Measurements from ENCODE around the gene NCOA6. TPM values are rescaled to one million over a fixed set of nuclear protein-coding genes. Genes with fewer than 3 reads are reported as not detected.

Gene NCOA6
- polyA plus RNA-seq, 2 donors = 12.7 to 22.5 TPM

- Histone ChIP-seq H3K36me3 (ENCODE audit: control insufficient read depth in 2 of 2, insufficient read depth in 2 of 2, low read length in 1 of 2) (no peaks in the 10 kb centered on the region), H3K27me3 (ENCODE audit: control insufficient read depth in 1 of 2, insufficient read depth in 2 of 2, low read length in 2 of 2) (no peaks in the 10 kb centered on the region), H3K4me1 (ENCODE audit: control insufficient read depth in 2 of 2, insufficient read depth in 2 of 2, low read length in 1 of 2) (peaks cover 0 to 2% of the 10 kb centered on the region in 2 donors), H3K4me3 (ENCODE audit: low read depth in 1 of 2, low read length in 2 of 2) (no peak overlapping the region), H3K27ac (ENCODE audit: low read depth in 2 of 2, low read length in 1 of 2) (no peak overlapping the region), H3K9me3 (ENCODE audit: control insufficient read depth in 2 of 2, insufficient read depth in 1 of 2, low read depth in 1 of 2, low read length in 1 of 2) (no peaks in the 10 kb centered on the region)
- WGBS, 2 donors = 91 to 93% methylated on average over 12 of the region's 12 CpGs
These were observed 37.3 kb upstream of the NCOA6 start for GRCh38 chr20:34862724-34863123.

- no peak overlapping the region for H3K4me3 ChIP-seq (ENCODE audit: low read depth in 1 of 2, low read length in 2 of 2)
- no peaks in the 10 kb centered on the region for H3K9me3 ChIP-seq (ENCODE audit: control insufficient read depth in 2 of 2, insufficient read depth in 1 of 2, low read depth in 1 of 2, low read length in 1 of 2)
- H3K27me3 ChIP-seq (ENCODE audit: control insufficient read depth in 1 of 2, insufficient read depth in 2 of 2, low read length in 2 of 2) = no peaks in the 10 kb centered on the region
- peaks cover 0 to 2% of the 10 kb centered on the region in 2 donors for H3K4me1 ChIP-seq (ENCODE audit: control insufficient read depth in 2 of 2, insufficient read depth in 2 of 2, low read length in 1 of 2)
- WGBS, 2 donors = 80 to 85% methylated on average over 7 of the region's 7 CpGs
- no peak overlapping the region for H3K27ac ChIP-seq (ENCODE audit: low read depth in 2 of 2, low read length in 1 of 2)
- no peaks in the 10 kb centered on the region for H3K36me3 ChIP-seq (ENCODE audit: control insufficient read depth in 2 of 2, insufficient read depth in 2 of 2, low read length in 1 of 2)
These were observed 36.1 kb upstream of the NCOA6 start for GRCh38 chr20:34861386-34862084.

GRCh38 chr20:34859826-34860545 is 34.5 kb upstream of the NCOA6 start:
- Histone ChIP-seq H3K4me1 (ENCODE audit: control insufficient read depth in 2 of 2, insufficient read depth in 2 of 2, low read length in 1 of 2) (peaks cover 0 to 2% of the 10 kb centered on the region in 2 donors), H3K4me3 (ENCODE audit: low read depth in 1 of 2, low read length in 2 of 2) (no peak overlapping the region), H3K27ac (ENCODE audit: low read depth in 2 of 2, low read length in 1 of 2) (no peak overlapping the region), H3K27me3 (ENCODE audit: control insufficient read depth in 1 of 2, insufficient read depth in 2 of 2, low read length in 2 of 2) (no peaks in the 10 kb centered on the region), H3K36me3 (ENCODE audit: control insufficient read depth in 2 of 2, insufficient read depth in 2 of 2, low read length in 1 of 2) (no peaks in the 10 kb centered on the region), H3K9me3 (ENCODE audit: control insufficient read depth in 2 of 2, insufficient read depth in 1 of 2, low read depth in 1 of 2, low read length in 1 of 2) (no peaks in the 10 kb centered on the region)
- 91 to 92% methylated on average over 9 of the region's 9 CpGs for WGBS, 2 donors

- Histone ChIP-seq H3K27ac (ENCODE audit: low read depth in 2 of 2, low read length in 1 of 2) (no peak overlapping the region), H3K4me3 (ENCODE audit: low read depth in 1 of 2, low read length in 2 of 2) (no peak overlapping the region), H3K27me3 (ENCODE audit: control insufficient read depth in 1 of 2, insufficient read depth in 2 of 2, low read length in 2 of 2) (no peaks in the 10 kb centered on the region), H3K36me3 (ENCODE audit: control insufficient read depth in 2 of 2, insufficient read depth in 2 of 2, low read length in 1 of 2) (no peaks in the 10 kb centered on the region), H3K4me1 (ENCODE audit: control insufficient read depth in 2 of 2, insufficient read depth in 2 of 2, low read length in 1 of 2) (peaks cover 0 to 2% of the 10 kb centered on the region in 2 donors), H3K9me3 (ENCODE audit: control insufficient read depth in 2 of 2, insufficient read depth in 1 of 2, low read depth in 1 of 2, low read length in 1 of 2) (no peaks in the 10 kb centered on the region)
- 95 to 96% methylated on average over 24 to 26 of the region's 26 CpGs for WGBS, 2 donors
These were observed 33.9 kb upstream of the NCOA6 start for GRCh38 chr20:34859367-34859766.

- Histone ChIP-seq H3K4me3 (ENCODE audit: low read depth in 1 of 2, low read length in 2 of 2) (no peak overlapping the region), H3K4me1 (ENCODE audit: control insufficient read depth in 2 of 2, insufficient read depth in 2 of 2, low read length in 1 of 2) (no peaks in the 10 kb centered on the region), H3K27me3 (ENCODE audit: control insufficient read depth in 1 of 2, insufficient read depth in 2 of 2, low read length in 2 of 2) (no peaks in the 10 kb centered on the region), H3K27ac (ENCODE audit: low read depth in 2 of 2, low read length in 1 of 2) (no peak overlapping the region), H3K36me3 (ENCODE audit: control insufficient read depth in 2 of 2, insufficient read depth in 2 of 2, low read length in 1 of 2) (peaks cover 4% of the 10 kb centered on the region in 2 donors), H3K9me3 (ENCODE audit: control insufficient read depth in 2 of 2, insufficient read depth in 1 of 2, low read depth in 1 of 2, low read length in 1 of 2) (no peaks in the 10 kb centered on the region)
- 89 to 95% methylated on average over 4 of the region's 4 CpGs for WGBS, 2 donors
These were observed 26.8 kb upstream of the NCOA6 start for GRCh38 chr20:34852298-34852697.

GRCh38 chr20:34850969-34851368 is 25.5 kb upstream of the NCOA6 start:
- H3K4me1 ChIP-seq (ENCODE audit: control insufficient read depth in 2 of 2, insufficient read depth in 2 of 2, low read length in 1 of 2) = no peaks in the 10 kb centered on the region
- no peaks in the 10 kb centered on the region for H3K9me3 ChIP-seq (ENCODE audit: control insufficient read depth in 2 of 2, insufficient read depth in 1 of 2, low read depth in 1 of 2, low read length in 1 of 2)
- no peak overlapping the region for H3K4me3 ChIP-seq (ENCODE audit: low read depth in 1 of 2, low read length in 2 of 2)
- WGBS, 2 donors = 97% methylated on average over 14 of the region's 14 CpGs
- H3K27ac ChIP-seq (ENCODE audit: low read depth in 2 of 2, low read length in 1 of 2) = no peak overlapping the region
- peaks cover 4% of the 10 kb centered on the region in 2 donors for H3K36me3 ChIP-seq (ENCODE audit: control insufficient read depth in 2 of 2, insufficient read depth in 2 of 2, low read length in 1 of 2)
- no peaks in the 10 kb centered on the region for H3K27me3 ChIP-seq (ENCODE audit: control insufficient read depth in 1 of 2, insufficient read depth in 2 of 2, low read length in 2 of 2)

- Histone ChIP-seq H3K9me3 (ENCODE audit: control insufficient read depth in 2 of 2, insufficient read depth in 1 of 2, low read depth in 1 of 2, low read length in 1 of 2) (no peaks in the 10 kb centered on the region), H3K4me1 (ENCODE audit: control insufficient read depth in 2 of 2, insufficient read depth in 2 of 2, low read length in 1 of 2) (no peaks in the 10 kb centered on the region), H3K36me3 (ENCODE audit: control insufficient read depth in 2 of 2, insufficient read depth in 2 of 2, low read length in 1 of 2) (peaks cover 4% of the 10 kb centered on the region in 2 donors), H3K27ac (ENCODE audit: low read depth in 2 of 2, low read length in 1 of 2) (no peak overlapping the region), H3K4me3 (ENCODE audit: low read depth in 1 of 2, low read length in 2 of 2) (no peak overlapping the region), H3K27me3 (ENCODE audit: control insufficient read depth in 1 of 2, insufficient read depth in 2 of 2, low read length in 2 of 2) (no peaks in the 10 kb centered on the region)
- 80 to 94% methylated on average over 9 of the region's 9 CpGs for WGBS, 2 donors
These were observed 24.3 kb upstream of the NCOA6 start for GRCh38 chr20:34849778-34850177.

GRCh38 chr20:34848597-34848996 is 23.1 kb upstream of the NCOA6 start:
- H3K4me3 ChIP-seq (ENCODE audit: low read depth in 1 of 2, low read length in 2 of 2) = no peak overlapping the region
- H3K36me3 ChIP-seq (ENCODE audit: control insufficient read depth in 2 of 2, insufficient read depth in 2 of 2, low read length in 1 of 2) = peaks cover 4% of the 10 kb centered on the region in 2 donors
- H3K9me3 ChIP-seq (ENCODE audit: control insufficient read depth in 2 of 2, insufficient read depth in 1 of 2, low read depth in 1 of 2, low read length in 1 of 2) = no peaks in the 10 kb centered on the region
- no peaks in the 10 kb centered on the region for H3K27me3 ChIP-seq (ENCODE audit: control insufficient read depth in 1 of 2, insufficient read depth in 2 of 2, low read length in 2 of 2)
- H3K4me1 ChIP-seq (ENCODE audit: control insufficient read depth in 2 of 2, insufficient read depth in 2 of 2, low read length in 1 of 2) = no peaks in the 10 kb centered on the region
- H3K27ac ChIP-seq (ENCODE audit: low read depth in 2 of 2, low read length in 1 of 2) = no peak overlapping the region
- 94 to 95% methylated on average over 5 of the region's 5 CpGs for WGBS, 2 donors

GRCh38 chr20:34843421-34843820 is 18.0 kb upstream of the NCOA6 start:
- Histone ChIP-seq H3K9me3 (ENCODE audit: control insufficient read depth in 2 of 2, insufficient read depth in 1 of 2, low read depth in 1 of 2, low read length in 1 of 2) (no peaks in the 10 kb centered on the region), H3K4me3 (ENCODE audit: low read depth in 1 of 2, low read length in 2 of 2) (no peak overlapping the region), H3K4me1 (ENCODE audit: control insufficient read depth in 2 of 2, insufficient read depth in 2 of 2, low read length in 1 of 2) (no peaks in the 10 kb centered on the region), H3K27me3 (ENCODE audit: control insufficient read depth in 1 of 2, insufficient read depth in 2 of 2, low read length in 2 of 2) (no peaks in the 10 kb centered on the region), H3K27ac (ENCODE audit: low read depth in 2 of 2, low read length in 1 of 2) (no peak overlapping the region), H3K36me3 (ENCODE audit: control insufficient read depth in 2 of 2, insufficient read depth in 2 of 2, low read length in 1 of 2) (peaks cover 0 to 4% of the 10 kb centered on the region in 2 donors)
- 95 to 96% methylated on average over 2 of the region's 2 CpGs for WGBS, 2 donors

GRCh38 chr20:34842143-34842542 is 16.7 kb upstream of the NCOA6 start:
- Histone ChIP-seq H3K9me3 (ENCODE audit: control insufficient read depth in 2 of 2, insufficient read depth in 1 of 2, low read depth in 1 of 2, low read length in 1 of 2) (no peaks in the 10 kb centered on the region), H3K4me1 (ENCODE audit: control insufficient read depth in 2 of 2, insufficient read depth in 2 of 2, low read length in 1 of 2) (no peaks in the 10 kb centered on the region), H3K27me3 (ENCODE audit: control insufficient read depth in 1 of 2, insufficient read depth in 2 of 2, low read length in 2 of 2) (no peaks in the 10 kb centered on the region), H3K4me3 (ENCODE audit: low read depth in 1 of 2, low read length in 2 of 2) (no peak overlapping the region), H3K36me3 (ENCODE audit: control insufficient read depth in 2 of 2, insufficient read depth in 2 of 2, low read length in 1 of 2) (no peaks in the 10 kb centered on the region), H3K27ac (ENCODE audit: low read depth in 2 of 2, low read length in 1 of 2) (no peak overlapping the region)
- WGBS, 2 donors = 54 to 72% methylated on average over 2 of the region's 2 CpGs

All from esophagus (tissue), 2 donors.